Stimulated activated naive CD8-positive, alpha-beta T cell treated with anti-CD3 and anti-CD28 coated beads, Interleukin-15, Interleukin-2, amounts not matched to agents 100 U/mL and 50 U/mL, for 24 hours (primary cell): ENCODE results near the gene CYSLTR2.
"Not testable (repeated sequence)": the region's sequence is repeated elsewhere in the genome, so short reads cannot be mapped to it uniquely, and the experiment has no call there.

ENCODE experiments used
- ATAC-seq: fragments of 150-1000 bp; cut with Tn5 transposase; one replicate; pipeline ENCODE4 v1.10.0; 2021
- DNase-seq: peaks from one replicate; pipeline ENCODE4 v3.0.0; 2021

The CYSLTR2 gene

DNA sequence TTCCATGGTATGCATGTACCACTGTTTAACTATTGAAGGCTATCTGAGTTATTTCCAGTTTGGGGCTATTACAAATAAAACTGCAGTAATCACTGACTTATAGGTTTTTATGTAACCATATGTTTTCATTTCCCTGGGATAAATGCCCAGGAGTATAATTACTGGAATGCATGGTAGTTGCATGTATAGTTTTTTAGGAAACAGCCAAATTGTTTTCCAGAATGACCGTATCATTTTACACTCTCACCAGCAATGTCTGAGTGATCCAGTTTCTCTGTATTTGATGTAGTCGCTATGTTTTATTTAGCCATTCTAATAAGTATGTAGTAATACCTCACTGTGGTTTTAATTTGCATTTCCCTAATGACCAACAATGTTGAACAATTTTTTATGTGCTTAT, 42.0 kb downstream of the CYSLTR2 start:
- DNase-seq (no peak), ATAC-seq (no peak)

DNA sequence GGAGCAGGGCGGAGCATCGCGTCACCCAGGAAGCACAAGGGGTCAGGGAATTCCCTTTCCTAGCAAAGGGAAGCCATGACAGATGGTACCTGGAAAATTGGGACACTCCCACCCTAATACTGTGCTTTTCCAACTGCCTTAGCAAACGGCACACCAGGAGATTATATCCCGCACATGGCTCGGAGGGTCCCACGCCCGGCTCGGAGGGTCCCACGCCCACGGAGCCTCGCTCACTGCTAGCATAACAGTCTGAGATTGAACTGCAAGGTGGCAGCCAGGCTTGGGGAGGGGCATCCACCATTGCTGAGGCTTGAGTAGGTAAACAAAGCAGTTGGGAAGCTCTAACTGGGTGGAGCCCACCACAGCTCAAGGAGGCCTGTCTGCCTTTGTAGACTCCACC, 42.9 kb downstream of the CYSLTR2 start:
- DNase-seq, ATAC-seq: not testable (repeated sequence)

DNA sequence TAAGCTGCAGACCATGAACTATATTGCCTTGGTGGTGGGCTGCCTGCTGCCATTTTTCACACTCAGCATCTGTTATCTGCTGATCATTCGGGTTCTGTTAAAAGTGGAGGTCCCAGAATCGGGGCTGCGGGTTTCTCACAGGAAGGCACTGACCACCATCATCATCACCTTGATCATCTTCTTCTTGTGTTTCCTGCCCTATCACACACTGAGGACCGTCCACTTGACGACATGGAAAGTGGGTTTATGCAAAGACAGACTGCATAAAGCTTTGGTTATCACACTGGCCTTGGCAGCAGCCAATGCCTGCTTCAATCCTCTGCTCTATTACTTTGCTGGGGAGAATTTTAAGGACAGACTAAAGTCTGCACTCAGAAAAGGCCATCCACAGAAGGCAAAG, 53.7 kb downstream of the CYSLTR2 start:
- ATAC-seq, result no peak
- DNase-seq, result no peak

DNA sequence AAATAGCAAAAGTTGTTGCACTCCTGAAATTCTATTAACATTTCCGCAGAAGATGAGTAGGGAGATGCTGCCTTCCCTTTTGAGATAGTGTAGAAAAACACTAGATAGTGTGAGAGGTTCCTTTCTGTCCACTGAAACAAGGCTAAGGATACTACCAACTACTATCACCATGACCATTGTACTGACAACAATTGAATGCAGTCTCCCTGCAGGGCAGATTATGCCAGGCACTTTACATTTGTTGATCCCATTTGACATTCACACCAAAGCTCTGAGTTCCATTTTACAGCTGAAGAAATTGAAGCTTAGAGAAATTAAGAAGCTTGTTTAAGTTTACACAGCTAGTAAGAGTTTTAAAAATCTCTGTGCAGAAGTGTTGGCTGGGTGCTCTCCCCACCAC, 55.0 kb downstream of the CYSLTR2 start:
- ATAC-seq, result no peak
- DNase-seq, result no peak

DNA sequence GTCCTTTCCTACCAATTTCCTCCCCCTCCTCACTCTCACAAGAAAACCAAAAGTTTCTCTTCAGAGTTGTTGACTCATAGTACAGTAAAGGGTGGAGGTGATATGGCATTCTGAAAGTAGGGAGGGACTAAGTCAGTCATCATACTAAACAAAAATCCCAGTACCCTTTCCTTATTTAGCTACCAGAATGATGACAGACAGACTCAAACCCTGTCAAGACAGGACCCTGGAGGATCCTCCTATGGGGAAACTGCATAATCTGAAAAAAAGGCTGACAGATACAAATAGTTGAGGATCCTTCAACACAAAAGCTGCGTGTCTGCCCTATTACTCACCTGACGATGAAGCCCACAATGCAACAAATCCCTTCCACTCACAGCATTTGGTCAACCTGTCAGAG, 55.5 kb downstream of the CYSLTR2 start:
- ATAC-seq, result peak; percentile 66
- DNase-seq, result no peak

DNA sequence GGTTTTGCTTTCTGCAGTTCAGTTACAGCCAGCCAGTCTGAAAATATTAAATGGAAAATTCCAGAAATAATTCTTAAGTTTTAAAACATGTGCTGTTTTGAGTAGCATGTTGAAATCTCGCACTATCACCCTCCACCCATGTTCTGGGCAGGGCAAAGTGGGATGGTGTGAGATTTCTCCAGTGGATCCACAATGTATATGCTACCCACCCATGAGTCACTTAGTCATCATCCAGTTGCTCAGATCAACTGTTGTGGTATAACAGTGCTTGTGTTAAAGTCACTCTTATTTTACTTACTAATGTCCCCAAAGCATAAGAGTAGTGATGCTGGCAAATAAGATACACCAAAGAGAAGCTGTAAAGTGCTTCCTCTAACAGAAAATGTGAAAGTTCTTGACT, 56.4 kb downstream of the CYSLTR2 start:
- no peak for ATAC-seq
- no peak for DNase-seq

GRCh38 chr13:48712141-48712540, 58.4 kb downstream of the CYSLTR2 start:
- DNase-seq (no peak), ATAC-seq (no peak)

DNA sequence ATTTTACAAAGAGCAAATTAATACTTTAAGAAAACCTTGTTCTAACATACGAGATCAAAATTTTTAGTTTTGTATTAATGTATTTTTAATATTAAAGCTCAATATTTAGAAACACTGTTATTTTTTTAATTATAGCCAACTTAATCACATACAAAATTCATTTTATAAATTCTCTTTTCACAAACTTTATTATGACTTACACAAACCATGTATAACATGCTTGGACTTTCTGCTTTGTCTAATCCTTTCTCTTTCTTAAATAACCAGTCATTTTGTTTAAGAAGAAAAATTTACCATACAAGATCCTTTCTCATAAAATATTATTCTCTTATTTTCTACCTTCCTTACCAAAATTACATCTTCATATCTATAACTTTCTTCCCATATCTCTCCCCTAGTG, 62.2 kb downstream of the CYSLTR2 start:
- DNase-seq (no peak), ATAC-seq (no peak)

GRCh38 chr13:48720621-48721020, 66.9 kb downstream of the CYSLTR2 start:
- no peak for DNase-seq
- no peak for ATAC-seq

DNA sequence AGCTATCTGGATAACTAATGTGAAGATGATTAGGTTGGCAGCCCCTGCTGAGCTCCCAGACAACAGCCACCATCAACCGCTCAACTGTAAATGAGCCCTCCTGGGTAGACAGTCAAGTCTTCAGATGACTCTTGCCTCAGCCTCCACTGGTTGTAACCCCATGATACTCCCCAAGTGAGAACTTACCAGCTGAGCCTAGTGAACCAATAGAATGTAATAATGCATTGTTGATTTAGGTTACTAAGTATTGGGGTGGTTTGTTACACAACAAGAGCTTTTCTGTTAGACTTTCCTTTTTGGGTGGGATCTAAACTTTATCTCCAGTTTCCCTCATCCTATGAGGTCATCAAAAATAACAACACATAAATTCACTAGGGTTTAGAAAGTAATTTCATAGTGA, 69.4 kb downstream of the CYSLTR2 start:
- ATAC-seq (no peak), DNase-seq (no peak)

GRCh38 chr13:48725271-48725670, 71.5 kb downstream of the CYSLTR2 start:
- ATAC-seq (no peak), DNase-seq (no peak)

- ATAC-seq, result no peak
- no peak for DNase-seq
Observed at GRCh38 chr13:48726711-48727110, 73.0 kb downstream of the CYSLTR2 start.

DNA sequence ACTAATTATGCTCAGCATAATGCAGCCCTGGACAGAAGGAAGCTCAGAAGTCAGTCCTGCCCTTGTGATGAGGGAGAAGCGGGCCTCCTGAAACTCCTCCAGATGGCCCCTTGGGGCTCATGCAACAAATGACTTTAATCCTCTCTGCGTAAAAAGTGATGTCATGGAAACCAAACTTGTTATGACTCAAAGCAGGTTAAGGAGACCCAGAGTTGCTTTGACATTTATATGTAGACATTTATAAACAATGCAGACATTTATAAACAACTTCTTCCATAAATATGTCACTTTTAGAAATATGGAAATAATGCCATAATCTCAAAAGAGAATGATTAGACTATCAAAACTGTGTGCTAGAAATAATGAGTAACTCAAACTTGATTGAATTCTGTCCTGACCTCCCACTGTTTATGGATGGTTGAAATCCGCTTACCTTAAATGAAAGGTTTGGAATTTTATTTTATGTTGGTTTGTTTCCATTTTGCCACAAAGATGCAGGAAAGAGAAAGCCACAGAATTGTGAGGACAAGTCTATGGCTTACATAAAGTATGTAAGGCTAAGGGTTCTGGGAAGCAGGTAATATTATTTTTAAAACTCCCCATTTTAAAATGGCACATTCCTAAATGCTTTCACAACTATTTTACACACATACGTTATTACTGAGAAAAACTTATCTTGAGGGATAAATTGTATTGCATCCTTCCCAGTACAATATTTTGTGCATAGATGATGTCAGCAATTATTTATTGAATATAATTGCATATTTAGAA, 73.7 kb downstream of the CYSLTR2 start:
- ATAC-seq (no peak), DNase-seq (no peak)

DNA sequence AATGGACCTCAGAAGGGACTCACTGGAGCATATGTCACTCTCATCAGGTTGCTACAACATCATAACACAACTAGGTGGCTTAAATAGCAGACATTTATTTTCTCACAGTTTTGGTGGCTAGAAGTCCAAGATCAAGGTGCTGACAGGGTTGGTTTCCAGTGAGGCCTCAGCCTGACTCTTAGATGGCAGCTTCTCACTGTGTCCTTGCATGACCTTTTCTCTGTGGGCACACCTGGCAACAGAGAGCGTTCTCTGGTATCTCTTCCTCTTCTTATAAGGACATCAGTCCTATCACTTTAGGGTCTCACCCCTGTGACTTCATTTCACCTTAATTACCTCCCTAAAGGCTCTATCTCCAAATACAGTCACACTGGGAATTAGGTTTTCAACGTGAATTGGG, 74.5 kb downstream of the CYSLTR2 start:
- DNase-seq (no peak), ATAC-seq (no peak)

GRCh38 chr13:48728876-48729275, 75.1 kb downstream of the CYSLTR2 start:
- no peak for DNase-seq
- ATAC-seq, result no peak

- no peak for DNase-seq
Observed at GRCh38 chr13:48729856-48730255, 76.1 kb downstream of the CYSLTR2 start.

DNA sequence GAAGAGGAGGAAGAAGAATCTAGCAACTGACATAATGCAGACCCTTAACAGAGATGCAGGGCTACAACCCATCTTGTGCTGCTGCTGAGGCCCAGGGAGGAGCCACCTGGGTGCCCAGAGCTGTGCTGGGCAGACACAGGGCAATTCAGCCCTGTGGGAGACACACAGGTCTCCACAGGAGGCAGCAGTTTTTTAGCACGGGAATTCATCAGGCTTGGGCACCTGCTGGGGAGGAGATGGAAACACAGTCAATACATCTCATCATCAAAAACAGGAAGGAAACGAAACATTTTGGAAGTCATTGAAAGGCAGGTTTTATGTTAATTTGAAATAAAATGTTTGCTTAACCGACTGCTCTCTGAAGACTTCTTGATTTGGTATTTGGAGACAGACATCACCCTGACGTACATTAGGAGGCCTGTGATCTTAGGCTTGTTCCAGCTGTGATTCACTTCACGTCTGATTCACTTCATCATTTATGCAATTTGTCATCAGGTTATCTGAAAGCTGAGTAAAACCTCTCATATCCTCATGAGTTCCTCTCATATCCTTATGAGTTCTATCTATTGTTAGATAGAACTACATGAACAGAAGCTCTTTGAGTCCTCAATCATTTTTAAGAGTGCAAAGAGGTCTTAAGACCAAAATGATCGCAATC, 77.4 kb downstream of the CYSLTR2 start:
- ATAC-seq, result peak; percentile 55
- DNase-seq, result no peak

More at GRCh38 chr13:48729856-48730255, 76.1 kb downstream of the CYSLTR2 start:
- no peak for ATAC-seq

DNA sequence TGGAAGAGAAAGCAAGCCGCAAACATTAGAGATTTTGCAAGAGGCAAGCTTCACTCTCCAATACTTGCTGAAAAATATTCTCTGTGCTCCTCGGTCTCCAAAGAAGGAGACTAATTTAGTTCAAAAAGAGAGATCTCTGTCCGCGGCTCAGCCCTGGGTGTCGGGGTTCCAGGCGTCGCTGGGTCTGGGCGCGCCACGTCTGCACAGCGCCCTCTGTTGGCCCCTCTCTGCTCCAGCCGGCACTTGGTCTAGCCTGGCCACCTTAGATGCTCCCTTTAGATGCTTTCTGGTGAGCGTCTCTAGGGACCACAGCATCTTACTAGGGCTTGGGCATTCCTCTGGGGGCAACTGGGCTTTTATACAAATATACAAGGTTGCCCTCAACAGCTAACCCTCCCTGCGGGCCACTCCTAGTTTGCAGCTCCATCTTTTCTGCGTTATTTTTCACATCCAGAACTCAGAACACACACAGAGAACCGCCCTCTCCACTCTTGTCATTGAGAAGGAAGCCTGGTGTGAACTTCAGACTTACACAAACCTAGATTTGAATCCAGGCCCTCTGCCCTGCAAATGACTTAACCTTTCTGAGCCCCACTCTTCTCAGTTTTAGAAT, 78.3 kb downstream of the CYSLTR2 start:
- ATAC-seq, result peak; percentile 86
- peak; percentile 75 for DNase-seq

DNA sequence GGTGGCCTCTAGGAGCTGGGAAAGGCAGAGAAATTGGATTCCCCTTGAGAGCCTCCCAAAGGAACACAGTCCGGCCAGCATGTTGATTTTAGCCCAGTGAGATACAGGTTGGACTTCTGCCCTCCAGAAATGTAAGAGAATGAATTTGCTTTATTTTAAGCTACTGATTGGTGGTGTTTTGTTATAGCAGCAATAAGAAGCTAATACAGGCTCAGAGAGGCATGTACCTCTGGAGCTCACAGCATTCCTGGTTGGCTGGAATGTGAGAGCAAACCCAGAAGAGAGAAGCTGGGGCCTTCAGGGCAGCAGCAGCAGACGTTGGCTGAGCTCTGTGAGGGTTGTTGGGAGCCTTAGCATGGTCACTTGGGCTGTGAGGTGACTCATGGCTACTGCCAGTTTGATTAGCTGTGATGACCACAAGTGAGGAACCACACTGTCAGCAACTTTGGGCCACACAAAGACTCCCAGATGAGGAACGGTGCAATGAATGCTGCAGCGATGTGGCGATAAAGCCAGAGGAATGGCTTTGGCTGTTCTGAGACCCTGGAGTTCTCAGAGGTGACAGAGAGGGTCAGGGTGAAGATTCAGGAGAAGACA, 80.1 kb downstream of the CYSLTR2 start:
- DNase-seq, result no peak
- ATAC-seq, result no peak

DNA sequence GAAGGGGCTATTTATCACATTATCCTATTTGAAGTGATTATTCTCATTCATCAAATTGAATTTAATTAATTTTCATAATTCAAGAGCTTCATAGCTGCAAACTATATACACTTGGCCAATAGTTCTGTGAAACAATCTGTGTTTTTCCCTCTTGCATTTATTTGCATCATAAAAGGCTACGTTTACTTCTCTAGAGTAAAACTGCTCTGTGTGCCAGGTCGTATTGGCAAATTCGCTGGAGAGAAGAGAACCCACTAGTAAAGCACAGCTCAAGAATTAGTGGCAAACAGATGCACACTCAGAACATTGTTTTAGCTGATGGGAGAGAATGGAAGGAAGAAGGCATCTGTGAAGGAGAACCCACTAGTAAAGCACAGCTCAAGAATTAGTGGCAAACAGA, 81.8 kb downstream of the CYSLTR2 start:
- DNase-seq (no peak), ATAC-seq (no peak)

GRCh38 chr13:48737689-48738088, 84.0 kb downstream of the CYSLTR2 start:
- DNase-seq (no peak), ATAC-seq (no peak)

DNA sequence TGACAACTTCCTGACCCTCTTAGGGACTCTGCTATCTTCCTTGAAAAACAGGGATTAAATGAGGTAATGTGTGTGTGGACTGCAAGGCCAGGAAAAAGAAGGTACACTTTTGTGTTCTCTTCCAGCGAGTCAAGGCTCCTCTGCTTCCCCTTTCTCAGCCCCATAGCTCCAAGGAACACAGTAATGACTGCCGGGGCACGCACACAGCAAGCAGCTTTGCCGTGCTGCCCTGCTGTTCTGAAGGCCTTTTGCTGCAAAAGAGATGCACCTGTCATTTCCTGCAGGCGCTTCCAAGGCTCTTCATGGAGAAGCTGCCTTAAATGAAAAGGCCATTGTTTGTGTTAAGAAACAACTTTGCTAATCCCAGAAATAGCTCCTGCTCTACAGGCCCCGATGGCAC, 84.6 kb downstream of the CYSLTR2 start:
- ATAC-seq (no peak), DNase-seq (no peak)

- DNase-seq, result no peak
Observed at GRCh38 chr13:48739386-48739964, 85.7 kb downstream of the CYSLTR2 start.

More at GRCh38 chr13:48739386-48739964, 85.7 kb downstream of the CYSLTR2 start:
- no peak for ATAC-seq
